ENCODE measurements around the gene NCKAP1.
A peak's percentile ranks its signal among the peaks of the same experiment; 100 is the strongest.

NCKAP1 gene

DNA sequence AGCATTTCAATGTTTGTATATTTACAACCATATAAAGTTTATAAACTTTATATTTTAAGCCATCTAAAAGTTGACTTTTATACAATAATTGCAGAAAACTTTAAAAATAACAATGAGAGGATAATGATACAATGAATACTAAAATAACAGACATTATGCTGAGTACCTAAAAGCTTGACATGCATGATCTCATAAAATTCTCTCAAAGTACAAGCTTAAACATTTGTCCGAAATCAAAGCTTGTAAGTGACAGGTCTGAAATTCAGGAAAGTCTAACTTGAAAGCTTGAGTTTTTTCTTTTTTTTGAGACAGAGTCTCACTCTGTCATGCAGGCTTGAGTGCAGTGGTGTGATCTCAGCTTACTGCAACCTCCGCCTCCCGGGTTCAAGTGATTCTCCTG, 87.7 kb downstream of the NCKAP1 start:
- ATAC-seq: no peak
- Mint-ChIP-seq H3K9me3 (no peaks in the 10 kb centered on the region), H3K4me1 (peaks cover 11% of the 10 kb centered on the region), H3K27ac (no peak overlapping the region), H3K4me3 (no peak overlapping the region), H3K36me3 (no peaks in the 10 kb centered on the region)
- DNase-seq (ENCODE audit: low spot score in 2 of 2): no peak

GRCh38 chr2:182949572-182950189, 88.6 kb downstream of the NCKAP1 start:
- no peaks in the 10 kb centered on the region for H3K9me3 Mint-ChIP-seq
- ATAC-seq (peak; percentile 84), DNase-seq (ENCODE audit: low spot score in 2 of 2) (peak in 1 of 2 donors; percentile 54)
- peaks cover 11% of the 10 kb centered on the region for H3K4me1 Mint-ChIP-seq
- H3K27ac Mint-ChIP-seq: no peak overlapping the region
- no peaks in the 10 kb centered on the region for H3K36me3 Mint-ChIP-seq
- H3K4me3 Mint-ChIP-seq: no peak overlapping the region

GRCh38 chr2:182949052-182949451, 89.2 kb downstream of the NCKAP1 start:
- Mint-ChIP-seq H3K4me3 (no peak overlapping the region), H3K36me3 (no peaks in the 10 kb centered on the region), H3K27ac (no peak overlapping the region), H3K9me3 (no peaks in the 10 kb centered on the region), H3K4me1 (peaks cover 11% of the 10 kb centered on the region)
- DNase-seq (ENCODE audit: low spot score in 2 of 2) (no peak), ATAC-seq (peak; percentile 66)

GRCh38 chr2:182946958-182947369, 91.3 kb downstream of the NCKAP1 start:
- H3K4me3 Mint-ChIP-seq: no peak overlapping the region
- ATAC-seq (no peak), DNase-seq (ENCODE audit: low spot score in 2 of 2) (no peak)
- H3K4me1 Mint-ChIP-seq: peaks cover 6% of the 10 kb centered on the region
- H3K36me3 Mint-ChIP-seq: no peaks in the 10 kb centered on the region
- H3K9me3 Mint-ChIP-seq: no peaks in the 10 kb centered on the region
- no peak overlapping the region for H3K27ac Mint-ChIP-seq

- DNase-seq (ENCODE audit: low spot score in 2 of 2) (no peak), ATAC-seq (no peak)
- Mint-ChIP-seq H3K27ac (no peak overlapping the region), H3K4me3 (no peak overlapping the region), H3K36me3 (no peaks in the 10 kb centered on the region), H3K9me3 (no peaks in the 10 kb centered on the region), H3K4me1 (peaks cover 6% of the 10 kb centered on the region)
These were observed 94.9 kb downstream of the NCKAP1 start for GRCh38 chr2:182943339-182943738.

GRCh38 chr2:182942756-182943155, 95.5 kb downstream of the NCKAP1 start:
- Mint-ChIP-seq H3K4me3 (no peak overlapping the region), H3K4me1 (peaks cover 6% of the 10 kb centered on the region), H3K27ac (no peak overlapping the region), H3K9me3 (no peaks in the 10 kb centered on the region), H3K36me3 (no peaks in the 10 kb centered on the region)
- DNase-seq (ENCODE audit: low spot score in 2 of 2) (no peak), ATAC-seq (no peak)

DNA sequence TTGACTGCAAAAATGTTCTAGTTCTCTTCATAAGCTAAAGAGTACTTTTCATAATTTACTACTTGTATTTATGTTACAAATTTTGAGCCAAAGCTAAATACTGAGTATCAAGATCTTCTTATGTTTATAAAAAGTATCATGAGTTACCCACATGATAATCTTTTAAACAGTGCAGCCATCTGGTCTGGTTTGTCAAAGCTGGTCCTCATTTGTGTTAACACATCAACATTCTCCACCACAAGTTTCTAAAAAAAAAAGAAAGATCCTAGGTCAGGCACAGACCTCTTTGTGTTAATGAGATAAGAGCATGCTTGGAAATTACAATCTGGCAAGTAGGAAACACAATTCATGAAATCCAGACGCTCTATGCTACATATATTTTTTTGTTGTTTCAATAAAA, 96.3 kb downstream of the NCKAP1 start:
- no peaks in the 10 kb centered on the region for H3K36me3 Mint-ChIP-seq
- H3K4me1 Mint-ChIP-seq: peaks cover 6% of the 10 kb centered on the region
- ATAC-seq (no peak), DNase-seq (ENCODE audit: low spot score in 2 of 2) (no peak)
- H3K4me3 Mint-ChIP-seq: no peak overlapping the region
- H3K27ac Mint-ChIP-seq: no peak overlapping the region
- no peaks in the 10 kb centered on the region for H3K9me3 Mint-ChIP-seq

DNA sequence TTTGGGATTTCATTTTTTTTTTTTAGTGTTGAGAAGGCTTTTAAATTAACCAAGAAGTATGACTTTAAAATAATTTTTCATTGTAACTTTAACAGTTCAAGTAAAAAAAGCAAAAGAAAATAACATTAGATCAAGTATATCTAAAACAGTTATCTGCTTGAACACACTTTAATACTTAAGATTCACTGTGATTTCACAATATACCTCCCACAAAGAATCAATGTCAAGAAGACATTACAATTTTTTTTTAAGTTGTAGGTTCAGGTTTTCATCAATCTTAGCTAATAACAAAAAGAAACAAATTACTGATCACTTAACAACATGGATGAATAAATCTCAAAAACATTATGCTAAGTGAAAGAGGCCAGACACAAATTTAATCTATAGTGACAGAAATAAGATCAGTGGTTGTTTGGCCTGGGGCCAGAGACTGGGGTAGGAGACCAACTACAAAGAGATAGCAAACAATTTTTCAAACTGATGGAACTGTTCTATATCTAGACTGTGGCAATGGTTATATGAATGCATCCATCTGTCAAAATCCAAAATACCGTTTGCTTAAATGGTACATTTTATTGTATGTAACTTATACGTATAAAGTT, 97.0 kb downstream of the NCKAP1 start:
- Mint-ChIP-seq H3K9me3 (no peaks in the 10 kb centered on the region), H3K4me1 (no peaks in the 10 kb centered on the region), H3K36me3 (no peaks in the 10 kb centered on the region), H3K27ac (no peak overlapping the region), H3K4me3 (no peak overlapping the region)
- ATAC-seq (no peak), DNase-seq (ENCODE audit: low spot score in 2 of 2) (no peak)

- ATAC-seq (no peak), DNase-seq (ENCODE audit: low spot score in 2 of 2) (no peak)
- Mint-ChIP-seq H3K36me3 (peaks cover 24% of the 10 kb centered on the region), H3K4me3 (no peak overlapping the region), H3K27ac (no peak overlapping the region), H3K4me1 (no peaks in the 10 kb centered on the region), H3K9me3 (no peaks in the 10 kb centered on the region)
These were observed 100.4 kb downstream of the NCKAP1 start for GRCh38 chr2:182937870-182938269.

DNA sequence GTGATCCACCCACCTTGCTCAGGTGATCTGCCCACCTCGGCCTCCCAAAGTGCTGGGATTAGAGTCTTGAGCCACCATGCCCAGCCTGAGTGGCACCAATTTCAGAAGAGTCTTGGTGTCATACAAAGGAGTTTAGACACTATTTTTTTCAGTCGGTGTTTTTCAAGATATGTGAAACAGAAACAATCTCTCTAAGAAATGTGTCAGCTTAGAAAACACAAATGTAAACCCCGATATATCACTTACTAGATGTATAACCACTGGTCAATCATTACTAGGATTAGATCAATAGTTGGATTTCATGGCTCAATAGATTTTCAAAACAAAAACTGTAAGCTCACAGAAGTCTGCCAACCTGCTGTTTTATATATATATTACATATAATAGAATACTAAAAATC, 104.6 kb downstream of the NCKAP1 start:
- H3K9me3 Mint-ChIP-seq: no peaks in the 10 kb centered on the region
- peaks cover 25% of the 10 kb centered on the region for H3K36me3 Mint-ChIP-seq
- H3K4me1 Mint-ChIP-seq: no peaks in the 10 kb centered on the region
- DNase-seq (ENCODE audit: low spot score in 2 of 2): no peak
- H3K27ac Mint-ChIP-seq: no peak overlapping the region
- H3K4me3 Mint-ChIP-seq: no peak overlapping the region
- ATAC-seq: no peak

DNA sequence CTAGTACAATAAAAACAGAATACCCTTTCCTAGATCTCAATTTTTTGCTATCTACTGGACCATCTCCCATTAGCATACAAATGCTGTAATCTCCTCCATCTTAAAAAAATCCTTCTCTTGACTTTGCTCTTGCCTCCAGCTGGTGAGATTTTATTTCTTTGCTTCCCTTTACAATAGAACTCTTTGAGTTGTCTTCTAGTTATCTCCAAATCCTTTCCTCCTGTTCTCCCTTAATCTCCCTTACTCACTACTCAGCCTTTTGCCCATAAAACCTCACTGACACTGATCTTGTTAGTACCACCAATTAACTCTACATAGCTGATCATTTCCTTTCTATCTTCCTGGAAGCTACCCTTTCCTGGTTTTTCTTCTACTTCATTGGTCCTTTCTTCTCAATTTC, 108.3 kb downstream of the NCKAP1 start:
- no peak overlapping the region for H3K27ac Mint-ChIP-seq
- no peaks in the 10 kb centered on the region for H3K4me1 Mint-ChIP-seq
- H3K4me3 Mint-ChIP-seq: no peak overlapping the region
- DNase-seq (ENCODE audit: low spot score in 2 of 2) (no peak), ATAC-seq (no peak)
- H3K36me3 Mint-ChIP-seq: peaks cover 29% of the 10 kb centered on the region
- no peaks in the 10 kb centered on the region for H3K9me3 Mint-ChIP-seq

GRCh38 chr2:182924306-182924705, 114.0 kb downstream of the NCKAP1 start:
- Mint-ChIP-seq H3K4me1 (no peaks in the 10 kb centered on the region), H3K9me3 (no peaks in the 10 kb centered on the region), H3K36me3 (peaks cover 14% of the 10 kb centered on the region), H3K4me3 (no peak overlapping the region), H3K27ac (no peak overlapping the region)
- DNase-seq (ENCODE audit: low spot score in 2 of 2) (no peak), ATAC-seq (no peak)

- no peaks in the 10 kb centered on the region for H3K9me3 Mint-ChIP-seq
- no peak for DNase-seq (ENCODE audit: low spot score in 2 of 2)
- no peak overlapping the region for H3K4me3 Mint-ChIP-seq
- H3K36me3 Mint-ChIP-seq: no peaks in the 10 kb centered on the region
- H3K27ac Mint-ChIP-seq: no peak overlapping the region
- ATAC-seq: no peak
- H3K4me1 Mint-ChIP-seq: no peaks in the 10 kb centered on the region
These were observed 117.0 kb downstream of the NCKAP1 start for GRCh38 chr2:182921234-182921633.

DNA sequence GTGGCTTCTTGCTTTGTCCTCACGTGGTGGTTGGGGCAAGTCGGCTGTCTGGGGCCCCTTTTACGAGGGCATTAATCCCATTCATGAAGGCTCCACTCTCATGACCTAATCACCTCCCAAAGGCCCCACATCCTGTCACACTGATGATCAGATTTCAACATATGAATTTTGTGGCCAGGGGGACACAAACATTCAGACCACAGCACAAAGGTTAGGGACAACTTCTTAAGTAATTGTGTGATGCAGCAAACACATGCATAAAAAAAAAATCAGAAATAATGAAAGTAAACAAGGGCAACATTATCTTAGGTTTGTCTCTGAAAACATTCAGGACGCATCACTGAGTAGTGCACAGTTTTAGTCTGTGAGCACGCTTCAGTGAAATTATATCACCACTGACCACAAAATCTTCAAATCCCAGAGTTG, 117.6 kb downstream of the NCKAP1 start:
- Mint-ChIP-seq H3K4me1 (no peaks in the 10 kb centered on the region), H3K4me3 (no peak overlapping the region), H3K9me3 (no peaks in the 10 kb centered on the region), H3K27ac (no peak overlapping the region), H3K36me3 (no peaks in the 10 kb centered on the region)
- DNase-seq (ENCODE audit: low spot score in 2 of 2): no peak
- no peak for ATAC-seq

GRCh38 chr2:182920089-182920488, 118.2 kb downstream of the NCKAP1 start:
- no peaks in the 10 kb centered on the region for H3K9me3 Mint-ChIP-seq
- no peak overlapping the region for H3K4me3 Mint-ChIP-seq
- ATAC-seq (no peak), DNase-seq (ENCODE audit: low spot score in 2 of 2) (no peak)
- H3K27ac Mint-ChIP-seq: no peak overlapping the region
- no peaks in the 10 kb centered on the region for H3K36me3 Mint-ChIP-seq
- no peaks in the 10 kb centered on the region for H3K4me1 Mint-ChIP-seq

- H3K4me1 Mint-ChIP-seq: no peaks in the 10 kb centered on the region
- H3K27ac Mint-ChIP-seq: no peak overlapping the region
- no peak for ATAC-seq
- no peaks in the 10 kb centered on the region for H3K9me3 Mint-ChIP-seq
- H3K36me3 Mint-ChIP-seq: no peaks in the 10 kb centered on the region
- no peak overlapping the region for H3K4me3 Mint-ChIP-seq
- no peak for DNase-seq (ENCODE audit: low spot score in 2 of 2)
These were observed 119.2 kb downstream of the NCKAP1 start for GRCh38 chr2:182918961-182919652.

Data from stimulated activated effector memory CD8-positive, alpha-beta T cell treated with anti-CD3 and anti-CD28 coated beads, Interleukin-12 subunit alpha, Interleukin-12 subunit beta, amount 100 ng/mL, for 72 hours (primary cell).